Small intestine (tissue), 7 donors: ENCODE results near the gene PRLR. TPM values are rescaled to one million over a fixed set of nuclear protein-coding genes. Genes with fewer than 3 reads are reported as not detected.

Experiments used
- DNase-seq, 2 donors: peaks; one replicate each; pipeline versions ENCODE4 v3.0.0 to v3.0.0-alpha.2; 2013
- FAIRE-seq: peaks from 2 replicates; lab custom pipeline; 2012; peaks lifted over from hg19 to GRCh38; lab: Jason Lieb, UNC
- H3K27ac ChIP-seq, 3 donors: one replicate each; pipeline ENCODE4 v1.5.1; 2013; ENCODE audit warnings: low read length in 2 of 3, mild to moderate bottlenecking in 2 of 3, control low read depth in 1 of 3, inconsistent platforms in 1 of 3, low read depth in 1 of 3, moderate library complexity in 1 of 3
- H3K27me3 ChIP-seq, 3 donors: one replicate each; pipeline ENCODE4 v1.6.1; 2013; ENCODE audit warnings: low read length in 3 of 3, inconsistent platforms in 1 of 3; ENCODE audit not compliant: control insufficient read depth in 3 of 3, insufficient read depth in 3 of 3
- H3K36me3 ChIP-seq, 3 donors: one replicate each; pipeline ENCODE4 v1.6.1; 2013; ENCODE audit warnings: low read length in 3 of 3, inconsistent platforms in 1 of 3, low read depth in 1 of 3, mild to moderate bottlenecking in 1 of 3, moderate library complexity in 1 of 3; ENCODE audit not compliant: control insufficient read depth in 3 of 3, insufficient read depth in 2 of 3
- H3K4me1 ChIP-seq, 3 donors: one replicate each; pipeline ENCODE4 v1.6.1; 2013; ENCODE audit warnings: low read length in 2 of 3, inconsistent platforms in 1 of 3, low read depth in 1 of 3, mild to moderate bottlenecking in 1 of 3, moderate library complexity in 1 of 3; ENCODE audit not compliant: control insufficient read depth in 3 of 3, insufficient read depth in 2 of 3
- H3K4me3 ChIP-seq, 3 donors: one replicate each; pipeline ENCODE4 v1.5.1; 2013; ENCODE audit warnings: low read length in 3 of 3, control low read depth in 1 of 3, inconsistent platforms in 1 of 3, low read depth in 1 of 3, mild to moderate bottlenecking in 1 of 3, moderate library complexity in 1 of 3
- H3K9me3 ChIP-seq, 2 donors: one replicate each; pipeline ENCODE4 v1.6.1; 2013; ENCODE audit warnings: low read depth in 1 of 2, low read length in 1 of 2; ENCODE audit not compliant: control insufficient read depth in 2 of 2, insufficient read depth in 1 of 2
- WGBS, 3 donors: extraction: QIAGEN DNeasy Blood & Tissue Kit; methylation state at CpG; one replicate each; pipeline ENCODE4 v1.1.7; 2013; 5-methylcytosine and 5-hydroxymethylcytosine counted together
- polyA plus RNA-seq, 4 donors: library from polyadenylated mRNA; stranded (reverse) in 3 of 4; unstranded in 1 of 4; fragments of 200-250 nt in 3 of 4; fragments of 120-200 nt in 1 of 4; gene quantifications; one replicate each; pipeline versions ENCODE4 v1.2.1 to v1.2.3, GENCODE V29; 2013
- donor health status: healthy with polysubstance abuse.
- donor health status: control.
- donor health status: control.
- donor health status: Bipolar disorder and iron deficiency.
- donor health status: healthy.

Gene PRLR
- polyA plus RNA-seq, 4 donors: 1.4 to 84.6 (median 2.9) TPM

- Histone ChIP-seq H3K36me3 (peaks cover 0 to 19% (median 5%) of the 10 kb centered on the region in 3 donors), H3K9me3 (no peaks in the 10 kb centered on the region), H3K4me3 (no peak overlapping the region), H3K4me1 (no peaks in the 10 kb centered on the region), H3K27me3 (no peaks in the 10 kb centered on the region), H3K27ac (no peak overlapping the region)
- FAIRE-seq: no peak
- DNase-seq: no peak
- 86 to 98% (median 90%) methylated on average over 5 of the region's 5 CpGs for WGBS, 3 donors
Observed at GRCh38 chr5:35066260-35066795, 164.0 kb downstream of the PRLR start.

GRCh38 chr5:35063414-35063813, 166.9 kb downstream of the PRLR start:
- Histone ChIP-seq H3K9me3 (no peaks in the 10 kb centered on the region), H3K4me3 (no peak overlapping the region), H3K27me3 (no peaks in the 10 kb centered on the region), H3K4me1 (no peaks in the 10 kb centered on the region), H3K36me3 (peaks cover 0 to 14% (median 5%) of the 10 kb centered on the region in 3 donors), H3K27ac (no peak overlapping the region)
- WGBS, 3 donors: 77 to 83% (median 81%) methylated on average over 4 of the region's 4 CpGs
- no peak for DNase-seq
- FAIRE-seq: no peak

- FAIRE-seq (no peak), DNase-seq (peak in 1 of 2 donors; percentile 55)
- no peak overlapping the region for H3K27ac ChIP-seq
- H3K4me1 ChIP-seq: no peaks in the 10 kb centered on the region
- H3K36me3 ChIP-seq: peaks cover 0 to 9% (median 5%) of the 10 kb centered on the region in 3 donors
- no peaks in the 10 kb centered on the region for H3K27me3 ChIP-seq
- no peak overlapping the region for H3K4me3 ChIP-seq
- no peaks in the 10 kb centered on the region for H3K9me3 ChIP-seq
- WGBS, 3 donors: 79 to 97% (median 92%) methylated on average over 2 of the region's 2 CpGs
Observed at GRCh38 chr5:35061211-35061770, 169.0 kb downstream of the PRLR start.

- no peaks in the 10 kb centered on the region for H3K4me1 ChIP-seq
- no peaks in the 10 kb centered on the region for H3K27me3 ChIP-seq
- 81 to 91% (median 87%) methylated on average over 2 of the region's 2 CpGs for WGBS, 3 donors
- no peak overlapping the region for H3K27ac ChIP-seq
- H3K36me3 ChIP-seq: peaks cover 0 to 4% (median 0%) of the 10 kb centered on the region in 3 donors
- no peaks in the 10 kb centered on the region for H3K9me3 ChIP-seq
- DNase-seq: no peak
- H3K4me3 ChIP-seq: no peak overlapping the region
- FAIRE-seq: no peak
Observed at GRCh38 chr5:35060236-35060635, 170.1 kb downstream of the PRLR start.

GRCh38 chr5:35059251-35059650, 171.0 kb downstream of the PRLR start:
- Histone ChIP-seq H3K36me3 (no peaks in the 10 kb centered on the region), H3K27me3 (no peaks in the 10 kb centered on the region), H3K27ac (no peak overlapping the region), H3K4me3 (no peak overlapping the region), H3K4me1 (no peaks in the 10 kb centered on the region), H3K9me3 (no peaks in the 10 kb centered on the region)
- FAIRE-seq: no peak
- no peak for DNase-seq

GRCh38 chr5:35058374-35058788, 171.9 kb downstream of the PRLR start:
- Histone ChIP-seq H3K9me3 (no peaks in the 10 kb centered on the region), H3K27ac (no peak overlapping the region), H3K4me1 (no peaks in the 10 kb centered on the region), H3K27me3 (no peaks in the 10 kb centered on the region), H3K4me3 (no peak overlapping the region), H3K36me3 (no peaks in the 10 kb centered on the region)
- WGBS, 3 donors: 59 to 87% (median 60%) methylated on average over 3 of the region's 3 CpGs
- DNase-seq (no peak), FAIRE-seq (no peak)

GRCh38 chr5:35056686-35057085, 173.6 kb downstream of the PRLR start:
- WGBS, 3 donors: 61 to 82% (median 66%) methylated on average over 2 of the region's 2 CpGs
- no peaks in the 10 kb centered on the region for H3K27me3 ChIP-seq
- FAIRE-seq (no peak), DNase-seq (no peak)
- H3K36me3 ChIP-seq: no peaks in the 10 kb centered on the region
- peaks cover 0 to under 1% (median 0%) of the 10 kb centered on the region in 3 donors for H3K4me1 ChIP-seq
- no peak overlapping the region for H3K27ac ChIP-seq
- no peaks in the 10 kb centered on the region for H3K9me3 ChIP-seq
- no peak overlapping the region for H3K4me3 ChIP-seq

GRCh38 chr5:35052838-35053237, 177.4 kb downstream of the PRLR start:
- Histone ChIP-seq H3K27ac (no peak overlapping the region), H3K36me3 (no peaks in the 10 kb centered on the region), H3K4me3 (no peak overlapping the region), H3K9me3 (no peaks in the 10 kb centered on the region), H3K4me1 (peaks cover 0 to 24% (median 0%) of the 10 kb centered on the region in 3 donors), H3K27me3 (peaks cover 0 to under 1% (median 0%) of the 10 kb centered on the region in 3 donors)
- FAIRE-seq: no peak
- DNase-seq: no peak
- WGBS, 3 donors: 89% methylated on average over 4 of the region's 4 CpGs
